WTC11 (cell line): Measurements from ENCODE around the gene ZNF501.

ENCODE experiments used
- ATF3 ChIP-seq: sonication (generic); formaldehyde crosslinking; conservative IDR thresholded peaks from 2 replicates; pipeline ENCODE4 v1.8.1; 2022; ENCODE audit warnings: mild to moderate bottlenecking, missing genetic modification reagents
- JUN ChIP-seq: sonication (generic); formaldehyde crosslinking; IDR thresholded peaks from 2 replicates; pipeline ENCODE4 v1.8.0; 2023; ENCODE audit warnings: mild to moderate bottlenecking, missing genetic modification reagents
- NFE2L1 ChIP-seq: sonication (generic); formaldehyde crosslinking; IDR thresholded peaks from 2 replicates; pipeline ENCODE4 v1.8.1; 2023; ENCODE audit warnings: missing genetic modification reagents
- SP1 ChIP-seq: sonication (generic); formaldehyde crosslinking; conservative IDR thresholded peaks from 2 replicates; pipeline ENCODE4 v1.8.1; 2022; ENCODE audit warnings: missing genetic modification reagents
- TF ChIP-seq, protein P1 (sequence below): fragments of 200-600 bp; IDR thresholded peaks from 2 replicates; pipeline ENCODE4 v1.8.0; 2022; ENCODE audit warnings: antibody characterized with exemption
- TF ChIP-seq, protein P2 (sequence below): sonication (generic); formaldehyde crosslinking; IDR thresholded peaks from 2 replicates; pipeline ENCODE4 v1.8.1; 2023; ENCODE audit warnings: mild to moderate bottlenecking, missing genetic modification reagents, moderate library complexity

GRCh38 chr3:44761424-44762169, 32.2 kb downstream of the ZNF501 start, which contains the start of the genes KIAA1143 and KIF15:
- no peak for TF ChIP-seq ATF3
- TF ChIP-seq, protein P1, sequence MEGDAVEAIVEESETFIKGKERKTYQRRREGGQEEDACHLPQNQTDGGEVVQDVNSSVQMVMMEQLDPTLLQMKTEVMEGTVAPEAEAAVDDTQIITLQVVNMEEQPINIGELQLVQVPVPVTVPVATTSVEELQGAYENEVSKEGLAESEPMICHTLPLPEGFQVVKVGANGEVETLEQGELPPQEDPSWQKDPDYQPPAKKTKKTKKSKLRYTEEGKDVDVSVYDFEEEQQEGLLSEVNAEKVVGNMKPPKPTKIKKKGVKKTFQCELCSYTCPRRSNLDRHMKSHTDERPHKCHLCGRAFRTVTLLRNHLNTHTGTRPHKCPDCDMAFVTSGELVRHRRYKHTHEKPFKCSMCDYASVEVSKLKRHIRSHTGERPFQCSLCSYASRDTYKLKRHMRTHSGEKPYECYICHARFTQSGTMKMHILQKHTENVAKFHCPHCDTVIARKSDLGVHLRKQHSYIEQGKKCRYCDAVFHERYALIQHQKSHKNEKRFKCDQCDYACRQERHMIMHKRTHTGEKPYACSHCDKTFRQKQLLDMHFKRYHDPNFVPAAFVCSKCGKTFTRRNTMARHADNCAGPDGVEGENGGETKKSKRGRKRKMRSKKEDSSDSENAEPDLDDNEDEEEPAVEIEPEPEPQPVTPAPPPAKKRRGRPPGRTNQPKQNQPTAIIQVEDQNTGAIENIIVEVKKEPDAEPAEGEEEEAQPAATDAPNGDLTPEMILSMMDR, result no peak
- TF ChIP-seq SP1 (CRISPR knock-in tag), result peak; percentile 99
- TF ChIP-seq NFE2L1 (CRISPR knock-in tag), result peak; percentile 29; the same call in 1 of the 2 replicates
- TF ChIP-seq JUN (CRISPR knock-in tag), result no peak
- TF ChIP-seq, protein P2, sequence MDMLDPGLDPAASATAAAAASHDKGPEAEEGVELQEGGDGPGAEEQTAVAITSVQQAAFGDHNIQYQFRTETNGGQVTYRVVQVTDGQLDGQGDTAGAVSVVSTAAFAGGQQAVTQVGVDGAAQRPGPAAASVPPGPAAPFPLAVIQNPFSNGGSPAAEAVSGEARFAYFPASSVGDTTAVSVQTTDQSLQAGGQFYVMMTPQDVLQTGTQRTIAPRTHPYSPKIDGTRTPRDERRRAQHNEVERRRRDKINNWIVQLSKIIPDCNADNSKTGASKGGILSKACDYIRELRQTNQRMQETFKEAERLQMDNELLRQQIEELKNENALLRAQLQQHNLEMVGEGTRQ (CRISPR knock-in tag), result no peak
